ENCODE results near the gene SPOCK1.
"Not testable (repeated sequence)": the region's sequence is repeated elsewhere in the genome, so short reads cannot be mapped to it uniquely, and the experiment has no call there.

The SPOCK1 gene

DNA sequence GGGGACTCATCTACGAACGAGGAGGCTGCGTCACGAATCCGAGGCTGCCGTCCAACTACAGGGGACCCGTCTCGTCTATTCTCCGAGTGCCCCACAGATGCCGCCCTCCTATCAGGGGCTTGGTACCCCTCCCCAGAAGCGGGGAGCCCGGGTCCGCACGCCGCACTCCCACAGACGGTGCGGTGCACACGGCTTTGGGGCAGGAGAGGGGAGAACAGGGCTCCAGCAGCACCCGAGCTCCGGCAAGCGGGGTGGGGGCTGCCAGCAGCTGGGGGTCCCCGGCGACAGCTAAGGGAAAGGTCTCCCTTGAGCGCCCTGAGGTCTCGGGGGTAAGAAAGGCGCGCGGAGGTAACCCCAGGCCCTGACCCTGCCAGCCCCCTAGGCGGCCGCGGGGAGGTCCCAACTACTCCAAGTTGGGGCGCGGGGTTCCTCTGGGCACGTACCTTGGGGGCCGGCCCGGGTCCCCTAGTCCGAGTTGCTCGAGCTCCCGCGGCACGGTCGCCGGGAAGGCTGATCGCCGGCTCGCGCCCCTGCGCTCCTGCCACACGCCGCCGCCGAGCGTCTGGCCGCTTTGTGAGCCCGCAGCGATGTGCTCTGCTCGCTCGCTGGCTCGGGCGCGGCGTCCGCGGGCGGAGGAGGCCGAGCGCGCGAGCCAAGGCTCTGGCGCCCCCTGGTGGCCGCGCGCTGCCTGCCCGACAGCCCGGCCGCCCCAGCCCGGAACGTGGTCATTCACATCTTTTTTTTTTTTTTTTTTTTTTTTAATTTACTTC is at the start of gene SPOCK1:
TSS of gene SPOCK1 (minus strand) at position 591 of the 770 bp plus-strand sequence.
- DNase-seq (ENCODE audit: low spot score) = no peak

DNA sequence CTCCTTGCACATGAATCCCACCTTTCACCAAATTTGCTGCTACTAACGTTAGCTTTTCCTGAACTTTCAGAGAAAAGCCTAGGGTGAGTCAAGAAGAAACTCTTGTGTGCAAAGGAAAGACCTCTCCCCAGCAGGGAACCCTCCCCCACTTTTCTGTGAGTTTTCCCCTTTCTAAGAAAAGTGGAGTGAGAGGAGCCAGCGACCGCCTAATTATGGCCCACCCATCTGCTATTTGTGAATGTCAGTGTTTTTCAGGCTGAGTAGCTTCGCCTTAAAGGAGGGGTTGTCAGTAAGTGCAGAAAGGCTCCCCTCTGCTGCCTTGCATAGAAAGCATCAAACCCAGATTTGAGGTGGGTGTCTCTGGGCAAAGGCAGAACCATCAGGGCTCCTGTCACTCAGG is 46.8 kb upstream of the SPOCK1 start:
- no peak for DNase-seq (ENCODE audit: low spot score)

DNA sequence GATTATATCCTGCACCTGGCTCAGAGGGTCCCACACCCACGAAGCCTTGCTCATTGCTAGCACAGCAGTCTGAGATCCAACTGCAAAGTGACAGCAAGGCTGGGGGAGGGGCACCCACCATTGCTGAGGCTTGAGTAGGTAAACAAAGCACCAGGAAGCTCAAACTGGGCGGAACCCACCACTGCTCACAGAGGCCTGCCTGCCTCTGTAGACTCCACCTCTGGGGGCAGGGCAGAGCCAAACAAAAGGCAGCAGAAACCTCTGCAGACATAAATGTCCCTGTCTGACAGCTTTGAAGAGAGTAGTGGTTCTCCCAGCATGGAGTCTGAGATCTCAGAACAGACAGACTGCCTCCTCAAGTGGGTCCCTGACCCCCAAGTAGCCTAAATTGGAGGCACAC is 36.3 kb upstream of the SPOCK1 start:
- DNase-seq (ENCODE audit: low spot score) = not testable (repeated sequence)

DNA sequence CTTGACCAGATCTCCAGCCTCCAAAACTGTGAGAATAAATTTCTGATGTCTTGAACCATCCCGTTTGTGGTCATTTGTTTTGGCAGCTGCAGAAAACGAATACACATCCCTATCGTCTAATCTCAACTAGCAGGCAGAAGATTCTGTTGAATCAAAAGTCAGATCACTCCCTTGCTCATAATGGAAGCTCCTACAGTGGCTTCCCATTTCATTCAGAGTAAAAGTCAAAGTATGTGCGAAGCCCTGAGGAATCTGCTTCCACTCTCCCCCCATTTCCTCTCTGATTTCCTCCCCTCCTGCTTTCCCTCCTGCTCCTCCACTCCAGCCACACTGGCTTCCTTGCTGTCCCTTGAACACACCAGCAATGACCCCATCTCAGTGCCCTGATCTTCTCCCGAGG is 34.8 kb upstream of the SPOCK1 start:
- DNase-seq (ENCODE audit: low spot score) = no peak

DNA sequence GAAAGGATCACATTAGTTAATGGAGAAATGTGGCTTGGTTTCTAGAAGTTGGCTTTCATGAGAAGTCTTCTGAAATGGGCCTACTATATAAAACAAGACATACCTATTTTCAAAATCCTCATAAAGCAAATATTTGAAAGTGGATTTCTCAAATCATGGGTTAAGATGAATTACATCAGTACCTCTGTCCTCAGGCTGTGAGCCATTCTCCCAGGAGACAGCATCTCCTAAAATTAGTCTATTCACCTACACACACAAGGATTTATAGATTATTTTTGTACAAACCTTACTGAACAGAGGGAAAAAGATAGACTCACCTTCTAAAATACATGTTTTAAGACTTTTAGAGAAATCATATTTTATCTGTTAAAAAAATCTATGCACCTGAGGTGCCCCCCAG is 32.1 kb upstream of the SPOCK1 start:
- DNase-seq (ENCODE audit: low spot score) = no peak

DNA sequence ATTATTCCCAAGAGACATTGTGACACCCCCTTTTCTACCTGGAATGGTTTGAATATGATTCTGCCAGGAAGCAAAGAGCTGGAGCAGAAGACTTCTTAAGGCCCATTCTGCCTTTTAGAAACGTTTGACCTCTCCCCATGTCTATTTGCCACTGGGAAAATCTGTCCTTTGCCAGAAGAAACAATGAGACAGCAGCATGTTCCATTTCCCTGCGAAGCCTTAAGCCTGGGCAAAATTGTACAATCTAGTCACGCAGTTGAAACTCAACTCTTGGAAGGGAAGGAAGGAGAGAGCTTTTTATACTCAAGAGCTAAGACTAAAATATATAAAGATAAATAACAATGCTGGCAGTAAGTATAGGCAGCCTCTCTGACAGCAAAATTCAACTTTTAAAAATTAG is 22.1 kb upstream of the SPOCK1 start:
- no peak for DNase-seq (ENCODE audit: low spot score)

DNA sequence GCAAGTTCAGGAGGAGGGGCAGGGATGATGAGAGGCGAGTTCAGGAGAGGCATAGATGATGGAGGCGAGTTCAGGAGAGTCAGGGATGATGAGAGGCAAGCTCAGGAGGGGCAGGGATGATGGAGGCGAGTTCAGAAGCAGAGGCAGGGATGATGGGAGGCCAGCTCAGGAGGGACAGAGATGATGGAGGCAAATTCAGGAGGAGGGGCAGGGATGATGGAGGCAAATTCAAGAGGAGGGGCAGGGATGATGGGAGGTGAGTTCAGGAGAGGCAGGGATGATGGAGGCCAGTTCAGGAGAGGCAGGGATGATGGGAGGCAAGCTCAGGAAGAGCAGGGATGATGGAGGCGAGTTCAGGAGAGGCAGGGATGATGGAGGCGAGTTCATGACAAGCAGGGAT is 17.8 kb upstream of the SPOCK1 start:
- no peak for DNase-seq (ENCODE audit: low spot score)

DNA sequence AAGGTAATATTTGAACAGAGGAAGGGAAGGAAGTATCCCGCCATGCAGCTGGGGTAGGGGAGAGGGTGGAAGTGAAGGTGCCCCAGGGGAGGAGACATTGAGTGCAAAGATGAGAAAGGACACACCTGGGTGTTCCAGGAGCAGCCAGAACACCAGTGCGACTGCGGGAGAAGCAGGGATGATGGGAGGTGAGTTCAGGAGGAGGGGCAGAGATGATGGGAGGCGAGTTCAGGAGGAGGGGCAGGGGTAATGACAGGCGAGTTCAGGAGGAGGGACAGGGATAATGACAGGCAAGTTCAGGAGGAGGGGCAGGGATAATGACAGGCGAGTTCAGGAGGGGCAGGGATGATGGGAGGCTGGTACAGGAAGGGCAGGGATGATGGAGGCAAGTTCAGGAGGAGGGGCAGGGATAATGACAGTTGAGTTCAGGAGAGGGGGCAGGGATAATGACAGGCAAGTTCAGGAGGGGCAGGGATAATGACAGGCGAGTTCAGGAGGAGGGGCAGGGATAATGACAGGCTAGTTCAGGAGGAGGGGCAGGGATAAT is 17.2 kb upstream of the SPOCK1 start:
- no peak for DNase-seq (ENCODE audit: low spot score)

DNA sequence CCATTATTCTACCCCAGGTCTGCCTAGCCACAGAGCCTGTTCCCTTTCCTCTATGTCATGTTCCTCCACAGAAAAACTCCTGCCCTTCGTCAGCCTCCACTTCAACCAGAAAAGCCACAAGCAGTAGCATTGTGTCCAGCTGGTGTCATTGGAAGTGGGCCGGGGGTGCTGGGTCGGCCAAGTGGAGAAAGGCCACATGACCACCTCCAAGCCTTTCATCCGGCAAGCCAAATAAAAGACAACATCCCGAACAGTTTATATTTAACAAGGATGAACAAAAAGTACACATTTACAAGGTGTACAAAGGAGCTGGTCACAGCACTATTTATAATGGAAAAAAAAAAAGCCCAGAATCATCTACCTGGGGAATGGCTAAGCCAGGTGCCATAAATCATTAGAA is 16.1 kb upstream of the SPOCK1 start:
- no peak for DNase-seq (ENCODE audit: low spot score)

DNA sequence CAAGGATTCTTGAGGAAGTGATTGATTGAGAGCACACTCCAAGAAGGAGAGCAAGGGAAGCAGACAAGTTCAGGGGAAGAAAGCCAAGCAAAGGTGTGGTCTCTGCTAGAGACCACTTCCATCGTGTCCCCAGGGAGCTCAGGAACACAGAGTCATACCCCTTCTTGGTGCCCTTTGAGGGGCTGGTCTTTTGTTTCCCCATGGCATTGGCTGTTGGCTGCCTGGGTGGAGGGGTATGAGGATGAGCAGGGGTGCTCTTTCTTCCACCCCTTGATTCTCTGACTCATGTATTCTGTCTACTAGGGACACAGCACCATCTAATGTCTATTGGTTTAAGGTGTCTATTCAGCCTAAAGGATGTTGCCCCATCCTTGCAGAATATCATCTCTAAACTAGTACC is 11.5 kb upstream of the SPOCK1 start:
- DNase-seq (ENCODE audit: low spot score) = no peak

DNA sequence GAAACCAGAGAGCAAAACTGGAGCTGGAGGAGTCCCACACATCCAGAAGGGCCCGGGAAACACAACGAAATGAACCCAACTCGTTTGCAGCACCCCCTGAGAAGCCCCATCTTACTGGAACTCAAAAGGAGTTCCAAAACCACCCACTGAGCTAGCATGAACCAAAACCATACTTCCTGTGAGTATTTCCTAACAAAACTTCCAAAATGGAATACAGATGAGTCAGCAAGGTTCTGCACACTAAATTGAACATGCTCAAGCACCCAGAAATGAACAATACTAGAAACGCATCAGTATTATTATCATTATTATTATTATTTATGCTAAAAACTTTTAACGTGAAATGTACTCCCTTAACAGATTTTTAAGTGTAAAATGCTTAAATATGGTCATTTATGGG is 8.0 kb upstream of the SPOCK1 start:
- no peak for DNase-seq (ENCODE audit: low spot score)

DNA sequence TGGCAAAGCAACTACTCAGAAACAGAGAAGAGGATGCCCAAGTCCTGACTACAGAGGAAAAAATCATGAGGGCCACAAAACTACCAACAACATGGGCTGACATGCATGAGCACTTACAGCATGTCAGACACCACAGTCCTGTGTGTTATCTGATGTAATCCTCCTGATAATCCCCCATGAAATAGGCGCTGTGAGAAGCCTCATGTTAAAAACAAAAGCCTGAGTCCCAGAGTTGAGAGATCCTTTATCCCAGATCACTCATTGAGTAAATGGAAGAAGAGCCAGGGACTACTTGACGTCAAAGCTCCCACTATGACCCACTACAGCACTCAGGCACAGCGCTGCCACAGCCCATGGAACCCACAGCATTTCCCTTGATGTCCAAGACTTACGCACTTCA is 7.2 kb upstream of the SPOCK1 start:
- DNase-seq (ENCODE audit: low spot score) = no peak

DNA sequence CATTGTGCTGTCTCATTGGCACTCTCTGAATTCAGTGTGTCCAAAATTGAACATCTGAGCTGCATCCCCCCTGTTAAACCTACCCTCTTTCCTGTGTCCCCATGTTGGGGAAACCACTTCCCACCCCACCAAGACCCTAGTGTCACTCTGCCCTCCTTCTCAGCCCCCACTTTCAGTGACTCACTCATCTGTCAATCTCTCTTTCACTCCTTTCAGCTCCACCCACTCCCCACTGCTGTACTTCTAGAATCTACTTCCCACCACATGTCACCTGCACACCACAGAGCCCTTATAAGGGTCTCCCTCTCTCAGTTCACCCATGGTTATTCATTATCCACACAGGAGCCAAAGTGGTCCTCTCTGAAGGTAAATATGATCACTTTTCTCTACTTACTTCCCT is 5.8 kb upstream of the SPOCK1 start:
- no peak for DNase-seq (ENCODE audit: low spot score)

DNA sequence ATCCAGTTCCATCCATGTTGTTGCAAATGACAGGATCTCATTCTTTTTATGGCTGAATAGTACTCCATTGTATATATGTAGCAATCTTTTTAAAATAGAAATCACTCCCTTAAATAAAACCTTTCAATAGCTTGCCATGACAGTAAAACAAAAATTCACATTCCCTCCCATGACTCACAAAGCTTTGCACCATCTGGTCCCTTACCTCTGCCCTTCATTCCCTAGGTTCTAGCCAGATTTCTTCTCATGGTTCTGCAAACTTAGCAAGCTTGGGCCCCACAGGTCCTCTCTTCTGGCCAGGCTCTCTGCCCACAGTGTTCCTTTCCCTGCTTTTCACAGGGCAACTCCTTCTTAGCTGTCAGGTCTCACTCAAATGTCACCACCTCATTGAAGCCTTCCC is 4.3 kb upstream of the SPOCK1 start:
- DNase-seq (ENCODE audit: low spot score) = no peak

DNA sequence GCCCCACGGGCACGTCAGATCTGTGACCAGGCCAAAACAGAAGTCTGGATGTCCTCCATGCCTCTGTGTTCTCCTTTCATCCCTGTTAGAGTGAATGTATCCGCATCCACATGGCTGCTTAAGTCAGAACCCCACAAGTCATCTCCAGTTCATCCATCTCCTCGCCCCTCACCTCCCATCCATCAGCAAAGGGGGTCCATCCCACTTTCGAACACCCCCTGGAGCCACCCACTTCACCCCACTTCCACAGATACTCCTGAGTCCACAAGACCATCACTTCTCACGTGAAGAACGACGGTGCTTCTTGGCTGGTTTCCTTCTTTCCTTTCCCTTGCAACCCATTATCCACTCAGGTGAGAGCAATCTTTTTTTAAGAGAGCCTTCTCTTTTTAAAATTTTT is 3.5 kb upstream of the SPOCK1 start:
- no peak for DNase-seq (ENCODE audit: low spot score)

DNA sequence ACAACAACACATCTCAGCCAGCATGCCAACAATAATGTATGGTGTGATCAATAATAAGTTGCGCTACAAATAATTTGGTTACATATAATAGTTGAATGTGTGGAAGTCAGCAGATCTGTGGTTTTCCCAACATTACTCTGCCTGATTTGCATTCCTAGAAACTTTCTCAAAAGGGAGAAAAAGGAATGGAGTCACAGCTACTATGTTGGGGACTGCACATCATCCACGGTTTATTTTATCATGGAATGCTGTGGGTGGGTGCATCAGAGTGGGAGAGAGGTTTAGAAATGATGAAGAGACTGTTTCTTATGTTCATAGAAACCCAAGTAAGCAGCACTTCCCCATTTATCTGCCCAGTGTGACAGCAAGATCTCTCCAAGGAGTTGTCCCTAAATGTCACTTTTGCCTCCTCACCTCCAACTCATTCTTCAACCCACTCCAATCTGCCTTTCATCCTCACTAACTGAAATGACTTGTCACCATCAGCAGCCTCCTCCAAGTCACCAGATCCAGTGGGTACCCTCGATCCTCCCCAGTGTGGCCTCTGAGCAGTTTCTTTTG is 2.8 kb upstream of the SPOCK1 start:
- DNase-seq (ENCODE audit: low spot score) = no peak

DNA sequence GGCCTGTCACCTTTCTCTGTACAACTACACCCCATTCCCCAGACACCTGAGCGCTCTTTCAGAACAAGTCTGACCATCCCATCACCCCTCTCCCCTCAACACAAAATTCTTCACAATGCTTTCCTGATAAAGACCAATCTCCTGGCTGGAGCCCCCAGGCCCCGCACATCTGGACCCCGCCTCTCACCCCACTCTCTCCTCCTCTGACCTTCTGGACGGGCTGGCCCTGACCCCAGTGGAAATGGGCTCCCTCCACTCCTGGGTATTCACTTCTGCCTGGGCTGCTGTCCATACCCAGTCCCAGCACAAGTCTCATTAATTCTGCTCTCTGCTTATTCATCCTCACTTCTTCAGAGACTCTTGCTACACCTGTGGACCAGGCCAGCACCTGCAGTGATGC is 2.1 kb upstream of the SPOCK1 start:
- no peak for DNase-seq (ENCODE audit: low spot score)

DNA sequence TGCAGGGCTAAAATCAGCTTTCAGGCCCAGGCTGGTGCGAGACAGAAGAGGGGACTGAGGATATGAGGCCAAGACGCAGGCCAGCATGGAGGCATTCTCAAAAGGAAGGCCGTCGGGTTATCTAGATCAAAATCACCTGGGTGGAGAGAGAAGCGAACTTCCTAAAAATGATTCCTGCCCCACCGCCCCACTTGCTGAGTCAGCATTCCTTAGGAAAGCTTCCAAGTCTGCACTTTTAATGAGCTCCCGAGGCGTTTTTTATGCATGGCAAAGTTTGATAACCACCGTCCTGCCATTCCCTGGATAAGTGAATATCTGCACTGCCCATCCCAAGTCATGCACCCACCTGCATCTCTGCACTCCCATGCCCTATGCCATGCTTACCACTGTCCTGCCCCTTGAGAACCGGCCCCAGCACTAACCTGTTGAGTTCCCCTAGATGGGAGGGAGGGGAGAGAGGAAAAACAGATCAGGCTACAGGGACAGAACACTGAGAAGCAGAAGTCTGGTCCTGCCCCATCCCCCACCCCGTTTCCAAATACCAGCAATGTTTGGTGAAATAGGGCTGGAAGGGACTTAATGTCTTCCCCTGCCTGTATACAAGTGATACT is 1.6 kb upstream of the SPOCK1 start:
- no peak for DNase-seq (ENCODE audit: low spot score)

DNA sequence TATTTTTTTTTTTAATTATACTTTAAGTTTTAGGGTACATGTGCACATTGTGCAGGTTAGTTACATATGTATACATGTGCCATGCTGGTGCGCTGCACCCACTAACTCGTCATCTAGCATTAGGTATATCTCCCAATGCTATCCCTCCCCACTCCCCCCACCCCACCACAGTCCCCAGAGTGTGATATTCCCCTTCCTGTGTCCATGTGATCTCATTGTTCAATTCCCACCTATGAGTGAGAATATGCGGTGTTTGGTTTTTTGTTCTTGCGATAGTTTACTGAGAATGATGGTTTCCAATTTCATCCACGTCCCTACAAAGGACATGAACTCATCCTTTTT is 351 bp upstream of the SPOCK1 start:
- not testable (repeated sequence) for DNase-seq (ENCODE audit: low spot score)

DNA sequence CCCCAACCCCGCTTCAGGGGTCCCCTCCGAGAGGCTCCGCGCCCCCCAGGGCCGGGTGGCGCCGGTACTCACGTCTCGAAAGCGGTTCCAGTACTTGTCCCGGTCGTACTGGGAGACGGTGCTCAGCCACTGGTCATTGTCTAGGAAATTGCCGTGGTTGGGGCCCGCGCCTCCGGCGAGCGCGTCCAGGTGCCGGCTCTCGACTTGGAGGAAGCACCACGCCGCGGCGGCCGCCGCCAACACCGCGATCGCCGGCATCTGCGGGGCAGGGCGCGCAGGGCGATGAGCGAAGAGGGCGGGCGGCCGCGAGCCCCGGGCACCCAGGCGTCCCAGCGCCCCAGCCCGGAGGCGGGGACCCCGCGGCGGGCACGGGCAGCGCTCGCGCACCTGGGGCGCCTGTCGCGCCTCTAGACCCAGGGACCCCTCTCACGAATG is 808 bp downstream of the SPOCK1 start:
- no peak for DNase-seq (ENCODE audit: low spot score)

DNA sequence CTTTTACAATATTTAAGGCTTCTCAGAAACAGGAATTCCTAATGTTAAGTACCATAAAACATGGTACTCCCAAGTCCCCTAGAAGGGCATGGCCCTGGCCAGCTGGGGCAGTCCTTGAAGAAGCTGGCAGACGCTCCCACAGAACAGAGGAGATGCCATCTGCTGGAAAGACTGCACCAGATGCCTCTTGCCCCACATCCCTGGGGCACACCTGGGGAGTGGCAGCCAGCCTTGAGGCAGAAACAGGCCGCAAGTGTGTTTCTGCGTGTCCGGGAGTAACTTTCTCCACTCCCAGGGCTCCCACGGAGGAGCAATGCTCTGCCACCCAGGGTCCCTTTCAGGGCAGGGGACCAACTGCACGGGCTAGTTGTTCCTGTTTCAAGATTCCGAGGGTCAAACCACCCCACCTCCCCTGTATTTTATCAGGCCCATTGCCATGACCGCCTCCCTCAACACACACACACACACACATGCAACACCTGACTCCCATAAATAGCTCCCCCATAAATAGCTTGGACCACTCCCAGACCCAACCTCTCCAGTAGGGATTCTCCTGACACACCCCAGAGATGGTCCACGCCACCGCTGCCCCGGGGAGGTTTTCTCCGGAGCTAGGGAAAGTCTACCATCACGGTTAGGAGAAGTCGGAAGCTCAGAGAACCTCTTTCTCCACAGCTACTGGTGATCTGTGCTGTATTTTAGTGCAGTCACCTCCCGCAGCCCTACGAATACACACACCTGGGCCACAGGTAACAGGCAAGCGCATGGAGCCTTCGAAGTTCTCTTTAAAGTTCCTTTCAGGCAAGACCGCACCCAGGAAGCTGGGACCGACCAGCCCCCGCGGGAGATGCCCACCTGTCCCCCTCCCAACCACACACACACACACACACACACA is 1.5 kb downstream of the SPOCK1 start:
- no peak for DNase-seq (ENCODE audit: low spot score)

DNA sequence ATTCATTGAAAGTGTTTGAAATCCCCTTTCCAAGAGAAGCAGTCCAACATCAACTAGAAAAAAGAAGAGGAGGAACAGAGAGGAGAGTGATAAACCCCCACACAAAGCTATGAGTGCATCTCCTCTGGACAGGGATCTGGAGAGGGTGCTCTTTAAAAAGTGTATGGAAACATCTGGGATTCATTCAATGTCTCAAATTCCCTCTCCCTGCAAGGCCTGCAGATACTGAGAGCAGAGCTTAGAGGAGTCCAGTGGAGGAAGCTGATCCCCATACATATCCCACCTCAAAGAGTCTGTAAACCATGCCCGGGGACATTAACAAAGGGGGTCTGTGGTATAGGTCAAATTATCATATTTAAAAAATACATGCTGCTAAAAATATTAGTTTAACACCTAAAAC is 2.2 kb downstream of the SPOCK1 start:
- DNase-seq (ENCODE audit: low spot score) = no peak
